GM12891 (cell line): ENCODE results near the gene DHX58.

Experiments
- DNase-seq: peaks from one replicate; pipeline ENCODE4 v3.0.0; 2011; ENCODE audit warnings: low spot score; ENCODE audit not compliant: insufficient read length
- FAIRE-seq: peaks from 2 replicates; lab custom pipeline; 2011; peaks lifted over from hg19 to GRCh38; lab: Jason Lieb, UNC
- PAX5 ChIP-seq: IDR thresholded peaks from 2 replicates; pipeline ENCODE4 v1.6.1; 2011; ENCODE audit warnings: low read length, moderate library complexity, mild to moderate bottlenecking; ENCODE audit not compliant: insufficient read depth, severe bottlenecking
- POLR2A ChIP-seq: IDR thresholded peaks from 2 replicates; pipeline ENCODE4 v1.6.1; 2011; ENCODE audit warnings: low read depth, low read length, control low read depth
- POLR2AphosphoS5 ChIP-seq: IDR thresholded peaks from 2 replicates; pipeline ENCODE4 v1.6.1; 2011; ENCODE audit warnings: low read depth, low read length, control low read depth
- POU2F2 ChIP-seq: IDR thresholded peaks from 2 replicates; pipeline ENCODE4 v1.6.1; 2011; ENCODE audit warnings: low read depth, mild to moderate bottlenecking, control low read depth, low read length, moderate library complexity
- SPI1 ChIP-seq: IDR thresholded peaks from 2 replicates; pipeline ENCODE4 v1.6.1; 2011; ENCODE audit warnings: low read depth, low read length, control low read depth
- TAF1 ChIP-seq: IDR thresholded peaks from 2 replicates; pipeline ENCODE4 v1.6.1; 2011; ENCODE audit warnings: low read depth, low read length, control low read depth

DHX58 gene

DNA sequence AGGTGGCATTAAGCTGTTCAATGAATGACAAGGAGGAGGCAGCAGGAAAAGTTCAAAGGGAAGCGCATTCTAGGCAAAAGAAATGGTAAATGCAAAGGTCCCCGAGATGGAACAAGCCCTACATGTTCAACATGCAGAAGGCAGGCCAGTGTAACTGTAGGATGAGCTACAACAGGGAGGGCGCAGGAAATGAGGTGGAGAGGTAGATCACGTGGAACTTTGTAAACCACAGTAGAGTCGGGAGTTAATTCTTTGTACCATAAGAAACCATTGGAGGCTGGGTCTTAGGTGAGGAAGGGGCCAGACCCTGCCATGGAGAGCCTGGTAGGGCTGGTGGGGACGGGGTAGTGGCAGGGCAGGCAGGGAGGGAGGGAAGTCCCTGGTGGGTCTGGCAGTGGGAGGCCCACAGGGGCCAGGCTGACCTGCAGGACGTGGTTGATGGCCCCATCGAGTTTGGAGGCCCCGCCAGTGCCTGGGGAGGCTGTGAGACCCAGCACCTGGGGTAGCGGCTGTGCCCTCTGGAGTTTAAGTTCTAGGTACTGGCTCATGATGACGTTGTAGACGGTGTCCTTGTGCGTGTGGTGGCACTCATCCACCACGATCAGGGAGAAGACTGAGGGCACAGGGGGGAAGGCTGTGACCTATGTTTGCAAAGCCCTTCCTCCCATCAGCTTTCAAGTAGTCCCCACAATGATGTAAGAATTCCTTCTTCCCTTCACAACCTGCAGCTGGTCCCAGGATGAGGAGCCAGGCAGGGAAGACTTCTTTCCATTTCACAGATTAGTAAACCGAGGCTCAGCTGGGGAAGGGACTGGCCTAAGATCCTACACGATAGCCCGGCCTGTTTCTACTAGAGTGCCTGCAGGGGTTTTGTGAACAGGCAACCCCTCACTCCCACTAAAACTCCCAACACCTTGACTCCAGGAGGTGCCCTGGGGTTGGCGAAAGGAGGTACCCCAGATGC, 1.9 kb downstream of the DHX58 start:
- DNase-seq (no peak), FAIRE-seq (no peak)
- TF ChIP-seq POLR2A (no peak), SPI1 (no peak), POLR2AphosphoS5 (no peak), TAF1 (no peak), POU2F2 (no peak), PAX5 (no peak)

DNA sequence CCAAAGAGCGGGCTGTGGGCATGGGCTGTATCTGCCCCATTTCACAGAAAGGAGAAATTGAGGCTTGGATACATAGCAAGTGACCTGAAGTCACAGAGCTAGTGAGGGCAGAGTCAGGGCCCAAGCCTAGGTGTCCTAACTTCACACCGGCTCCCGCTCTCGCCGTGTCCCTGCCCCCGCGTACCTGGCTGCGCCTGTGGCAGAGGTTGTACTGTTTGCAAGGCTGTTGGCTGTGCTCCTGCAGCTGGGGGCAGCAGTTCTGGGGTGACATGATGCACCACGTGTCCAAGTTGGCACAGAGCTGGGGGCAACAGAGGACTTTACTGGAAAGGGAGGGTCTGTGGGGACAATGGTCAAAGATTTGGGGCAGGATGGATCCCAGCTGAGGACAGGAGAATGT, 3.4 kb downstream of the DHX58 start:
- TF ChIP-seq SPI1 (no peak), PAX5 (no peak), POU2F2 (no peak), POLR2AphosphoS5 (no peak), TAF1 (no peak), POLR2A (no peak)
- FAIRE-seq: no peak
- no peak for DNase-seq

- peak; percentile 99 for DNase-seq
- peak; percentile 99 for FAIRE-seq
- no peak for TF ChIP-seq PAX5
- no peak for TF ChIP-seq POLR2A
- no peak for TF ChIP-seq POLR2AphosphoS5
- no peak for TF ChIP-seq SPI1
- no peak for TF ChIP-seq POU2F2
- TF ChIP-seq TAF1: no peak
These were observed 4.6 kb downstream of the DHX58 start for GRCh38 chr17:42107597-42108576.

DNA sequence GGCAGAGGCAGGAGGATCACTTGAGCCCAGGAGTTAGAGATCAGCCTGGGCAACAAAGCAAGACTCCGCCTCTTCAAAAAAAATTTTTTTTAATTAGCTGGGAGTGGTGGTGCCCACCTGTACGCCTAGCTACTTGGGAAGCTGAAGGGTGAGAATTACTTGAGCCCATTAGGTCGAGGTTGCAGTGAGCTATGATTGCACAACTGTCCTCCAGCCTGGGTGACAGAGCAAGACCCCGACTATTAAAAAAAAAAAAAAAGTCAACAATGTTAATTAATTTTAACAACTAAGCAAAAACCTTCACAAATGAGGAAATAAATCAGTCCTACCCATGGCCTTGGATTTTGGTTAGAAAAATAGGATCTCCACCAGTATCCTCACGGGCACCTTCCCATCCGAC, 5.4 kb downstream of the DHX58 start:
- DNase-seq (no peak), FAIRE-seq (no peak)
- TF ChIP-seq POLR2A: no peak
- TF ChIP-seq SPI1: no peak
- no peak for TF ChIP-seq POLR2AphosphoS5
- no peak for TF ChIP-seq PAX5
- TF ChIP-seq POU2F2: no peak

- TF ChIP-seq TAF1: no peak
- no peak for TF ChIP-seq SPI1
- no peak for TF ChIP-seq POLR2A
- no peak for TF ChIP-seq POLR2AphosphoS5
- TF ChIP-seq PAX5: no peak
- TF ChIP-seq POU2F2: no peak
- FAIRE-seq (no peak), DNase-seq (no peak)
These were observed 6.5 kb downstream of the DHX58 start for GRCh38 chr17:42106009-42106408.

DNA sequence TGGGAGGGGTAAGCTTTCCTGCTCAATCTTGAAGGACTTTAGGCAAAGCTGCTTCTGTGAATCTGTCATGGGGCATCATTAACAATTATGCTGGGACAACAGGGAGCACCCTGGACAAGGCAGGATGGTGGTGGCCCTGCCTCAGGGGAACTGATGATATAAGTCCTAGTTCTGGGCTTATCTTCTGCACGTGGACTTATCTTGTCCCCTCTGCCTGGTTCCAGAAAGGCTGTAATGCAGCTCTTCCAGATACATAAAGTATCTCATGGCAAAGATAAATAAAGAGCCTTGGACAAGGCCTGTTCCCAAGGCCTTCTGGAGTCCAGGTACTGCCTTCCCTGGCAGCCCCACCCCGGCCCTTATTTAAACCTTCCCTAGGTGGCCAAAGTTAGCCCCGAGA, 8.2 kb downstream of the DHX58 start:
- TF ChIP-seq PAX5: no peak
- no peak for TF ChIP-seq POLR2AphosphoS5
- no peak for TF ChIP-seq POLR2A
- no peak for TF ChIP-seq POU2F2
- no peak for TF ChIP-seq TAF1
- no peak for DNase-seq
- no peak for FAIRE-seq

- FAIRE-seq (no peak), DNase-seq (no peak)
- TF ChIP-seq POU2F2: no peak
- TF ChIP-seq TAF1: no peak
- TF ChIP-seq POLR2A: no peak
- no peak for TF ChIP-seq SPI1
- TF ChIP-seq PAX5: no peak
- TF ChIP-seq POLR2AphosphoS5: no peak
These were observed 9.1 kb downstream of the DHX58 start for GRCh38 chr17:42103221-42103954.

DNA sequence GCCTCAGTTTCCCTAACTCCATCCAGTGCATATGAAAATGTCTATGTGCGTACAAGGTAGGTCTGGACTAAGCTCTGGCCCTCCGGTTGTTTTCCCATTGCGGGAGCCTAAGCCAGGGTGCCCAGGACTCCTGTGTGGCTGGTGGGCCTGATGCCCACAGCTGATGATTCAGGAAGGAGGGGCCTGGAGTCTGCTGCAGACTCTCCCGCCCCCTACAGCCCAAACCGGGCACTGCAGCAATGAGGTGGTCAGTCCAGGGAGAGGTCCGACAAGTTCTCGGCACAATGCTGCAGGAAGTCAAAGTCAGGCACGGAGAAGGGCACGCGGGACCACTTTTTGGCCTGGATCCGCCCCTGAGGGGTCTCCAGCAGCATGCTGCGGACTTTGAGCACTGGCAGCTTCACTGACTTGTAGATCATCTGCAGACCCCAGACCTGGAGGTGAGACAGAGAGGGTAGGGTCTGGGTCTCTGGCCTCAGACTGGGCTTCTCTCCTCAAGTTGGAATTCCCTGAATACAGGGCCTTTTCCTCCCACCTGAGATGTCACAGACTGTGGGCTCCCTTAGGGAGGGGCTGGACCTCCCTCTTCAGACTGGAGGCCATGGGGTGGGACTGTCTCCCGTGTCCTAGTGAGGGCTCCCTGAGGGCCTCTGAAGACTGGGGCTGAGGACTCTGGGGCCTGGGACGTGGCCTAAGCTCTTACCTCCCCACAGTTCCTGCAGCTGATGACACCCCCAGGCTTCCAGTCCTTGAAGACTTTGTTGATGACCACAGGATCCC, 10.8 kb downstream of the DHX58 start:
- DNase-seq: peak; percentile 70
- TF ChIP-seq POLR2AphosphoS5 (no peak), POLR2A (no peak), SPI1 (no peak)
- FAIRE-seq: peak; percentile 96
